ENCODE results near the gene FHAD1.

The FHAD1 gene

GRCh38 chr1:15428815-15429435 is 181.9 kb downstream of the FHAD1 start:
- Mint-ChIP-seq H3K27ac (no peak overlapping the region), H3K36me3 (ENCODE audit: low read depth) (no peaks in the 10 kb centered on the region), H3K4me3 (no peak overlapping the region), H3K9me3 (no peaks in the 10 kb centered on the region), H3K4me1 (peaks cover 31% of the 10 kb centered on the region), H3K27me3 (ENCODE audit: low read depth, poor library complexity) (no peaks in the 10 kb centered on the region)
- no peak for DNase-seq
- TF ChIP-seq CTCF (IDR thresholded peaks at IDR 0.05) = no peak

GRCh38 chr1:15429701-15430149 is 182.7 kb downstream of the FHAD1 start:
- DNase-seq = no peak
- H3K4me3 Mint-ChIP-seq = no peak overlapping the region
- H3K9me3 Mint-ChIP-seq = no peaks in the 10 kb centered on the region
- H3K27me3 Mint-ChIP-seq (ENCODE audit: low read depth, poor library complexity) = no peaks in the 10 kb centered on the region
- no peaks in the 10 kb centered on the region for H3K36me3 Mint-ChIP-seq (ENCODE audit: low read depth)
- no peak overlapping the region for H3K27ac Mint-ChIP-seq
- TF ChIP-seq CTCF (IDR thresholded peaks at IDR 0.05) = no peak
- H3K4me1 Mint-ChIP-seq = peaks cover 33% of the 10 kb centered on the region

GRCh38 chr1:15430787-15431570 is 184.0 kb downstream of the FHAD1 start:
- Mint-ChIP-seq H3K4me3 (no peak overlapping the region), H3K27ac (no peak overlapping the region), H3K27me3 (ENCODE audit: low read depth, poor library complexity) (no peaks in the 10 kb centered on the region), H3K4me1 (peaks cover 33% of the 10 kb centered on the region), H3K36me3 (ENCODE audit: low read depth) (no peaks in the 10 kb centered on the region), H3K9me3 (no peaks in the 10 kb centered on the region)
- DNase-seq = peak; percentile 93
- peak; percentile 89 for TF ChIP-seq CTCF (IDR thresholded peaks at IDR 0.05)

GRCh38 chr1:15431571-15431948 is 184.5 kb downstream of the FHAD1 start:
- no peaks in the 10 kb centered on the region for H3K27me3 Mint-ChIP-seq (ENCODE audit: low read depth, poor library complexity)
- no peaks in the 10 kb centered on the region for H3K36me3 Mint-ChIP-seq (ENCODE audit: low read depth)
- no peak overlapping the region for H3K4me3 Mint-ChIP-seq
- H3K4me1 Mint-ChIP-seq = peaks cover 28% of the 10 kb centered on the region
- no peak for TF ChIP-seq CTCF (IDR thresholded peaks at IDR 0.05)
- H3K27ac Mint-ChIP-seq = no peak overlapping the region
- no peak for DNase-seq
- no peaks in the 10 kb centered on the region for H3K9me3 Mint-ChIP-seq

- Mint-ChIP-seq H3K4me1 (peaks cover 21% of the 10 kb centered on the region), H3K27ac (no peak overlapping the region), H3K4me3 (no peak overlapping the region), H3K9me3 (no peaks in the 10 kb centered on the region), H3K36me3 (ENCODE audit: low read depth) (no peaks in the 10 kb centered on the region), H3K27me3 (ENCODE audit: low read depth, poor library complexity) (no peaks in the 10 kb centered on the region)
- no peak for DNase-seq
- no peak for TF ChIP-seq CTCF (IDR thresholded peaks at IDR 0.05)
These were observed 185.3 kb downstream of the FHAD1 start for GRCh38 chr1:15432324-15432723.
